ENCODE data around the gene CACNA2D3.

Gene CACNA2D3

GRCh38 chr3:54642147-54642546 is 519.8 kb downstream of the CACNA2D3 start:
- TF ChIP-seq FOXP2 (optimal IDR thresholded peaks at IDR 0.05; ENCODE audit: borderline replicate concordance, extremely low read depth, extremely low read length, insufficient read depth), result no peak
- no peak for TF ChIP-seq TAF1 (IDR thresholded peaks at IDR 0.05; ENCODE audit: borderline replicate concordance, insufficient read depth, low read length)
- TF ChIP-seq POLR2AphosphoS5 (IDR thresholded peaks at IDR 0.05; ENCODE audit: low read depth, low read length), result no peak
- no peak for TF ChIP-seq REST (IDR thresholded peaks at IDR 0.05; ENCODE audit: insufficient read depth in 1 of 2, low read depth in 2 of 2, low read length in 2 of 2)
- TF ChIP-seq SIN3A (IDR thresholded peaks at IDR 0.05; ENCODE audit: borderline replicate concordance, insufficient read depth, low read length), result no peak

- TF ChIP-seq FOXP2 (optimal IDR thresholded peaks at IDR 0.05; ENCODE audit: borderline replicate concordance, extremely low read depth, extremely low read length, insufficient read depth), result no peak
- no peak for TF ChIP-seq TAF1 (IDR thresholded peaks at IDR 0.05; ENCODE audit: borderline replicate concordance, insufficient read depth, low read length)
- no peak for TF ChIP-seq SIN3A (IDR thresholded peaks at IDR 0.05; ENCODE audit: borderline replicate concordance, insufficient read depth, low read length)
- TF ChIP-seq POLR2AphosphoS5 (IDR thresholded peaks at IDR 0.05; ENCODE audit: low read depth, low read length), result no peak
- no peak for TF ChIP-seq REST (IDR thresholded peaks at IDR 0.05; ENCODE audit: insufficient read depth in 1 of 2, low read depth in 2 of 2, low read length in 2 of 2)
Measured at GRCh38 chr3:54647721-54648120, 525.4 kb downstream of the CACNA2D3 start.

- TF ChIP-seq REST (IDR thresholded peaks at IDR 0.05; ENCODE audit: insufficient read depth in 1 of 2, low read depth in 2 of 2, low read length in 2 of 2) (no peak), TAF1 (IDR thresholded peaks at IDR 0.05; ENCODE audit: borderline replicate concordance, insufficient read depth, low read length) (no peak), POLR2AphosphoS5 (IDR thresholded peaks at IDR 0.05; ENCODE audit: low read depth, low read length) (no peak), SIN3A (IDR thresholded peaks at IDR 0.05; ENCODE audit: borderline replicate concordance, insufficient read depth, low read length) (no peak)
Measured at GRCh38 chr3:54649551-54649950, 527.2 kb downstream of the CACNA2D3 start.

GRCh38 chr3:54653456-54654195 is 531.3 kb downstream of the CACNA2D3 start:
- TF ChIP-seq REST (IDR thresholded peaks at IDR 0.05; ENCODE audit: insufficient read depth in 1 of 2, low read depth in 2 of 2, low read length in 2 of 2) (no peak), TAF1 (IDR thresholded peaks at IDR 0.05; ENCODE audit: borderline replicate concordance, insufficient read depth, low read length) (no peak), FOXP2 (optimal IDR thresholded peaks at IDR 0.05; ENCODE audit: borderline replicate concordance, extremely low read depth, extremely low read length, insufficient read depth) (no peak), SIN3A (IDR thresholded peaks at IDR 0.05; ENCODE audit: borderline replicate concordance, insufficient read depth, low read length) (no peak), POLR2AphosphoS5 (IDR thresholded peaks at IDR 0.05; ENCODE audit: low read depth, low read length) (no peak)
